Thyroid gland (tissue), 4 donors: ENCODE data around the gene NTMT2.

ENCODE experiments used
- CTCF ChIP-seq, 6 experiments: fragments of 200-600 bp in 3 of 6; fragments of 450-650 bp in 3 of 6; sonication (generic) in 3 of 6; IDR thresholded peaks; one replicate each; pipeline ENCODE4 v1.5.1; 2016 to 2019; ENCODE audit warnings: antibody characterized with exemption in 6 of 6, mild to moderate bottlenecking in 2 of 6, inconsistent platforms in 1 of 6, moderate library complexity in 1 of 6
- POLR2A ChIP-seq, 2 donors: fragments of 450-650 bp; IDR thresholded peaks; one replicate each; pipeline ENCODE4 v1.6.1; 2017; ENCODE audit warnings: antibody characterized with exemption in 2 of 2, mild to moderate bottlenecking in 2 of 2, moderate library complexity in 1 of 2

GRCh38 chr1:170200161-170200560 lies 54.4 kb downstream of the NTMT2 start:
- TF ChIP-seq CTCF (IDR thresholded peaks at IDR 0.05): no peak
- TF ChIP-seq POLR2A (IDR thresholded peaks at IDR 0.05): no peak
